ENCODE data around the gene MESP2.

MESP2 gene

DNA sequence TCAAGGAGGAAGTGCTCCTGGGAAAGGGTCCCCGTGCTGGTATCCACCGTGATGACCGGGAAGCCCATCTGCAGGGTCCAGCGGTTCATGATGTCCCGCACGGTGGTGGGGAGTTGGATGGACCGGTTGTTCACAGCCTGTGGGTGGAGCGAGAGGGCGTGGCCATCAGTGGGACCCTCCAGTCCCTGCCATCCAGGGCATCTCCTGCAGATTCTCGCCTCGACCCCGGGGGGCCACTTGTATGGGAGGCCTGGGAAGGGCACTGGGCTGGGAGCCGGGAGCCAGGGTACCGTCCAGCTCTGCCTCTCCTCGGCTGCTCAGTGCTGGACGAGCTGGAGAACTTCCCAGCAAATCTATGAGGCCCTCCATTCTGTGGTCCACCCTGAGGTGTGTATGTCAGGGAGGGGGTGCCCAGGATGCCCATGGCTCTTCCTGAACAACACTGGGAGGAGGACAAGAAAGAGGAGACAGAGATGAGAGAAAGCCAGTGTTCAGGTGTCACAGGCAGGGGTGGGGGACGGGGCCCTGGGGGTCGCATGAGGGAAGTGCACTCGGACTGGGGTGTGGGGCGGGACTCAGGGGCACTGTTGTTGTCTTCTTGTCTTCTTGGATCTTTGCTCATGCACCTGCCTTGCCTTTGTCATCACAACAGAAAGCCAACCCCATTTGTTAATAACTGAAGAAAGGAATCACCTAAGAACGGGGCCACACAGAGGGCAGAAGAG is 25.5 kb downstream of the MESP2 start:
- no peak for DNase-seq (ENCODE audit: low read depth, low spot score)

DNA sequence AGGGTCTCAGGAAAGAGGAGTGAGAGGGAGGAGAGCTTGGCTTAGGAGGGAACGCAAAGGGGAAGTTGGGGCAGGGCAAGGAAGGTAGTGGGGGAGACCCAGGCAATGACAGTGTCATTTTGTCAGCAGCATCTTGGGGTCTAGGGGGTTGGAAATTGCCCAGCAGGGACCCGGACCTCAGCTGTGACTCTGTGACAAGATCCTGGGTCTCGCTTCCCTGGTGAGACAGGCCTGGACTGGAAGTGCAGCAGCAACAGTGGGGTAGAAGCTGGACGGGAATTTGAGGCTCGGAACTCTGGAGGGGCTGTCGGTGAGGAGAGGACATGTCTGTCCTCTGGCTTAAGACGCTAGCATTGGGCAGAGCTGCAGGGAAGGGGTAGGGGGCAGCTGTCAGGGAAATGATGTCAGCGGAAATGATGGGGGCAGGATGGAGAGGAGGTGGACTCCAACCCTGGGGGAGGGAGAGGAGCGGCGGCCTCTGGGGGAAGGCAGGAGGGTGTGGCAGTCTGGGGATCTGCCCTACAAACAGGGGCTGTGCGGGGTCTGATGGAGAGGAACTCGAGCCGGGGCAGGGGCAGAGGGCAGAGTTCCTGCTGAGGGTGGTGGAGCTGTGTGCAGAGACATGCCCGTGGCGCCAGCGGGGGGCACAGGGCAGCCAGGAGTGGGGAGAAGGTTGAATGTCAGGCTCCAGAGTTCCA is 26.2 kb downstream of the MESP2 start:
- DNase-seq (ENCODE audit: low read depth, low spot score): no peak

DNA sequence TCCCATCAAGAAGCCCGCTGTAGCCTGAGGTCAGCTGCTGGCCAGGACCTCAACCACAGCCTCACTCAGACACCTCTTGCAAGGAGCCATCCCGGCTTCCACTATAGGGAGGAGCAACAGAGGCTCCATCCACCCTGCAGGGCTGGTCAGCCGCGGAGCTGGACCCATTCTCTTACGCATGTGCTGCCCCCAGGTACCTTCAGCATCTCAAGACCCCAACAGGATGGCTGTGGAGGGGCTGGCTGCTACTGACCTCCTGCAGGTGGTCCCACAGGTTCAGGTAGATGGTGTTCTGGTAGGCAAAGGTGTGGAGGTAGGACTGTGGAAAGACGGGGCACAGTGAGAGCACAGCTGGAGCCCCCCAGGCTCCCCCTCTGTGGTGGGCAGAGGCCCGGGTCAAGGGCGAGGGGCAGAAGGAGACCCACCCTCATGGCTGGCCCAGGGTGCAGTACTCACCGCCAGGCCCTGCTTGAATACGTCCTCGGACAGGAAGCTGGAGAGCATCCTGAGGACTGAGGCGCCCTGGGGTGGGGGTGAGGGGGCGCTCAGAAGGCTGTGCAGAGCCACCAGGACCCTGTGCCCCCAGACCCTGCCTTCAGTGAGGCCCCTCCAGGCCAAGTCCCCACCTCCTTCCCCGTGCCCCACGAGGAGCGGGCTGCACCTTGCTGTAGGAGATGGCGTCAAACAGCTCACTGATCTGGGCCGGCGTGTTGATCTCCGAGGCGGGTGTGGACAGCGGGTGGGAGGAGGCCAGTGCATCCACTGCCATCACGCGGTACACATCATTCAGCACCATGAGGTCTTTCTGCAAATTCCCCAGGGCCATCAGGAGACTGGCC is 27.1 kb downstream of the MESP2 start:
- no peak for DNase-seq (ENCODE audit: low read depth, low spot score)

DNA sequence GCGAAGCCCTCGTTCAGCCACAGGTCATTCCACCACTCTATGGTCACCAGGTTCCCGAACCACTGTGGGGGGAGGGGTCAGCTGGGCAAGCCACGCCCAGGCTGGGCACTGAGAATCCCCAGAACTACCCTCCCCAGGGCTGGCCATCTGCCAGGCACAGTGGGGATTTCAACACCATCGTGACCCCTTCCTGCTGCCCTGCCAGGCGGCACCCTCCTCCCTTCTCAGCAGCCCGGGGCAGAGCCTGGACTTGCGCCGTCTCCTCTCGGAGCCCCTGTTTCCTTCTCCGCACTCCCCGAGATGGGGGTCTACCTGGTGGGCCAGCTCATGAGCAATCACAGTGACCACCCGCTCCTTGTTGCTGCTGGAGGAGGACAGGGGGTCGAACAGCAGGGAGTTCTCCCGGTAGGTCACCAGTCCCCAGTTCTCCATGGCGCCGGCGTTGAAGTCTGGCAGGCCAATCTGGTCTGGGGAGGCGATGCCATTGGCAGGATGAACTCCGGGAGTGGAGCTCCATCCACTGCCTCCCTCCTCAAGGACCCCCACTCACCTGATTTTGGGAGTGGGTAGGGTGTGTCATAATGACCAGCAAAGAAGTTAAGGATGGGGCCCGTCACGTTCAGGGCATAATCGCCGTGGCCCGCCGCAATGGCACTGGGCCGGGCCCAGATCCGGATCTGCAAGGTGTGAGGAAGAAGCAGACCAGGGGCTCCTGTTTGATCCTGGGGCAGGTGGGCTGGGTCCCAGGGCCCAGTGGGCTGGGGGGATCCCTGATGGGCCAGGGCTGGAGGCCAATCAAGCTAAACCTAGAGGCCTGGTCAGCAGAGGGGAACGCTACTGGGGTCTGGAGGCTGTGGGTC is 28.0 kb downstream of the MESP2 start:
- DNase-seq (ENCODE audit: low read depth, low spot score): no peak

DNA sequence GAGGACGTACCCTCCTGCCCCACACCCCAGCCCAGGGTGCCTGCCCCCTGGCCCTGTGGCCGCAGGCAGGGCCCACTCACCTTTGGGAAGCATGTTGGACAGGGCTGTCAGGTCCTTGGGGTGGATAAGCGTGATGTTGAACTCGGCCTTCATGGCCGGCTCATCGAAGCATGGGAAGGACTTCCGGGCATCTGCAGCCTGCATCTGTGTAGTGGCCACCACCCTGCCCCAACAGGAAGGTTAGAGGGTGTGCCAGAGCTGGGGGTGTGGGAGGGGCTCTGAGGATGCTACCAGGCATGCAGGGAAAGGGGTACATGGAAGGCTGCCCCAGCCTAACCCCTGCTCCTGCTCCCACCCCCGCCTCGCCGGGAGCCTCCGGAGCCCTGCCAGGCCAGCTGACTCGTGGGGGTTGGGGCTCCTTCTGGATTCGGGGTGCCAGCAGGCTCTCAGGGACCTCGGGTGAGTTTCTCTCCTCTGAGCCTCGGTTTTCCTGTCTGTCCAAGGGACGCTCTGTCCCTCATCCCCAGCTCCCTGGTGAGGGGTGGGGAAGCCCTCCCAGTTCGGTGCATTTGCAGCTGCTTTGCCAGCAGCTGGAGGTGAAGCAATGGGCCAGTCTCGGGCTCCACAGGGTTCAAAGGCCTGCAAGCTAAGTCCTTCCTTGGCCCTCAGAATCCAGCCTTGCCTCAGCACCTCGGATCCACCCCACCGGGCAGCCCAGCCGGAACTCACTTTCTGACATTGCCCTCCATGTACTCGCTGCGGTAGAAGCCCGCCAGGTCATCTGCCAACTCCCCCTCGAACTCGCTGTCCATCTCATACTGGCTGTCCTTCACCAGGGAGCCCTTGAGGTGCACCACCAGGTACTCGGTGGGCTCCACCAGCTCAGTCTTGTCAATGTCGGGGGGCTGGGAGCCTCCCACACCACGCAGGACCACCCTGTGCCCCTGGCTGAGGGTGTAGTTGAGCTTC is 29.4 kb downstream of the MESP2 start:
- DNase-seq (ENCODE audit: low read depth, low spot score): no peak

DNA sequence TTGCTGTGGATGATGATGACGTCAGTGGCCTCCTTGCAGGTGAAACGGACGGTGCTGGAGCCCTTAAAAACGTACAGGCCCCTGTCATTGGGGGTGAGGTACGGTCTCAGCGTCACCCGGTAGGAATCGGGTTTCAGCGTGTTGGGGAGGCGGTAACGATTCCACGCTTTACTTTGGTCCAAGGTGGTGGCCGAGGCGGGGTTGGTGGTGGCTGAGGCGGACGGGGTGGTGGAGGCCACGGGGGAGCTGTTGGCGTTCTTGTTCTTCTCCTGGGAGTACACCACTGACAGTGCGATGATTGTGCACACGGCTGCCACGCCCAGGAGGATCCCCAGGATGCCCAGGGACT is 30.1 kb downstream of the MESP2 start:
- no peak for DNase-seq (ENCODE audit: low read depth, low spot score)

DNA sequence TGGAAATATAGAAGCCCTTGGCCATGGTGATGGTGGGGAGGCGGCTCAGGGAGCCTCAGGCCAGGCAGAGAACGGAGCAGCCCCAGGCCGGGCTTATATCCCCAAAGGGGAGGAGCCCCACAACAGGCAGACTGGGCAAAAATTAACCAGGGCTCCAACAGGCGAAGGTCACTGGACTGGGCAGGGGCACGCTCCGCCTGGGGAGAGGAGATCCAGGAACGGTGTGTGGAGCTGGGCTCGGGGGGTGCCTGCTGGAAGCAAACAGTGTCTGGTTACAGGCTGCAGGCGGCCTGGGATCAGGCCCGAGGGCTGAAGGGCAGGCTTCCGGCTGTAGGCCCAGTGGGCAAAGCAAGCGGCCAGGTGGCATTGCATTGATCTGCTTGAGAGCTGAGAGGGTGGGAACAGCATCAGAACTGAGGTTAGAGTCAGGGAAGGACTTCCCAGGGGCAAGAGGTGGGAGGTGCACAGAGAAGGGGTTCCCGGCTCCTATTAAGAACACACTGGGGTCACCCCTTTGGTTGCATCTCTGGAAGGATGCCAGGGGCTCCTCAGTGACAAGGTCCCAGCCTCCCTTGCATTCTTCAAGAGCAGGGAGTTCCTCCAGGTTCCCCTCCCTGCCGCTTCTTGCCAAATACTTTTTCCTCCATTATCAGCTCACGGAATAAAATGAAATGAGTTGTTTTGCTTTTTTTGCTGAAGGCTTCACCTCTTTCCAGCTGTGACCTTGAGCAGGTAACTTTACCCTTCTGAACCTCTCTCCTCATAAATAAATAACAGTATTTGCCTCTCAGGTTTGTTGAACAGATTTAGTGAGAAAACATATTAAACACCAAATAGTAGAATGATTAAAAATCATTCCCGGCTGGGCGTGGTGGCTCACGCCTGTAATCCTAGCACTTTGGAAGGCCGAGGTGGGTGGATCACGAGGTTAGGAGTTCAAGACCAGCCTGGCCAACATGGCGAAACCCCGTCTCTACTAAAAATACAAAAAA is 30.7 kb downstream of the MESP2 start:
- DNase-seq (ENCODE audit: low read depth, low spot score): no peak

DNA sequence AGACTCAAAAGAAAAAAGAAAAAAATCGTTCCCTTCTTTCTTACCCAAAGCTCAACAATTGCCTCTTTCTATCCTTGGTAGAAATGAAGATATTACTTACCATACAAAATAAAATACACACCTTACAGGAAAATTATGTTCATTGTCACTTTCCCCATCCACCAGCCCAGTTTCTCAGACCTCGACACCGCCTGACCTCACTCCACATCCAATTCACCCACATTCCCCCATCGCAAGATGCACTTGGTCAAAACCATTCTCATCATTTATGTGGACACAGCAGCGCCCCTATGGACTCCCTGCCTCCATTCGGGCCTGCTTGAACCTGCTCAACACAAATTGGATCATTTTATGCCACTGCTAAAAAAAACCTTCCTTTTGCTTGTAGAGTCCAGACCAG is 31.6 kb downstream of the MESP2 start:
- no peak for DNase-seq (ENCODE audit: low read depth, low spot score)

DNA sequence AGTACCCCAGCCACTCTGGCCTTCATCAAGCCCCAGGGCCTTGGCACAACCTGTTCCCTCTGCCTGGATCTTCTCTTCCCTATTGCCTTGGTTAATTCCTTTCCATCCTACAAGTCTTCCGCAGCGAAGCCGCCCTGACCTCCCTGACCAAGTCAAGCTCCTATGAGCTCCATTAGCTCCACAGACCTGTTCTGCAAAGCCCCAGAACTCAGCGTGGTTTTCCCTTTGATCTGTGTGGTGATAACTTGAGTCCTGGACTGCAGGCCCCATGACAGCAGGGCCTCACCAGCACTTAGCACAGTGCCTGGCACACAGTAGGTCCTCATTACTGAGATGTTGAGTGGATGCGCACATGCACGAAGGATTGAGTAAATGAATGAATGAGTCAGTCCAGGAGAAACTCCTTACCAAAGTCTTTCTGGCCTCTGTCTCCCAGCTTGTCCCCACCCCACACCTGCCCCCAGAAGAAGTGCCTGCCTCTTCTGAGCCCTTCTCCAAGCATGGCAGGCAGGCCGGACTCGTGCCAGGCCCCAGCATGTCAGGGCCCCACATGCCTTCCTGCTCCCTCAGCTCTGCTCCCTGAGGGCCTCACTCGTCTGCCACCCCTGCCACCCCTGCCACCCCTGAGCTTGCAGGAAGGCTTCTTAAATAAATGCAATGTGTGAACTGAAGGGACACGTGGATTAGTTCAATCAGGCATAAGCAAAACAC is 32.2 kb downstream of the MESP2 start:
- no peak for DNase-seq (ENCODE audit: low read depth, low spot score)

DNA sequence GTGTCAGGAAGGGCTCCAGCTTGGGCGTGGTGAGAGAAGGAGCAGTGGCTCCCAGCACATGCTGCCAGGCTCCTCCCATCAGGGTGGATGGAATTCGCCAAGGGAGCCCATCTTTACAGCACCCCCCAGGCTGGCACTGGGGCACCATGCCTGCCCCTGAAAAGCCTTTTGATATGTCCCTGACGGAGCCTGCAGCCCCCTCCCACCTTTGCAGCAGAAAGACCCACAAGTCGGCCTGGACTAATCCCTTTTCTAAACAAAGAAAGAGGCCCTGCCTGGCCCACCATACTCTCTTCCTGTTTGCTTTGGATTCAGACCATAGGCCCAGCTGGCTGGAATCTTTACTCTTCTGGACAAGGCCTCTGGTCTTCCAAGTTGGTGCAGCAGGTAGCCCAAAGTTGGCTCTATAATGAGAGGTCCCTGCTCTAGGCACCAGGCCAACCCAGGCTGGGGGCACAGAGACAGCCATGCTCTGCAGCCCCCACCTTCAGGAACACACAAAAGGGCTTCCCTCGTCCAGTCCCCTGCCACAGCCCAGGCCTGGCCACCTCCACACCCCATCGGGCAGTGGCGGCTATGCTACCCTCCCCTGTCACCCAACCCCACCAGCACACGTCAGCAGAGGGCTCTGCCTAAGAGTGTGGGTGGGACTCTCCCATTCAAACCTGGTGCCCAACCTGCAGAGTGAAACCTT is 33.1 kb downstream of the MESP2 start:
- no peak for DNase-seq (ENCODE audit: low read depth, low spot score)

DNA sequence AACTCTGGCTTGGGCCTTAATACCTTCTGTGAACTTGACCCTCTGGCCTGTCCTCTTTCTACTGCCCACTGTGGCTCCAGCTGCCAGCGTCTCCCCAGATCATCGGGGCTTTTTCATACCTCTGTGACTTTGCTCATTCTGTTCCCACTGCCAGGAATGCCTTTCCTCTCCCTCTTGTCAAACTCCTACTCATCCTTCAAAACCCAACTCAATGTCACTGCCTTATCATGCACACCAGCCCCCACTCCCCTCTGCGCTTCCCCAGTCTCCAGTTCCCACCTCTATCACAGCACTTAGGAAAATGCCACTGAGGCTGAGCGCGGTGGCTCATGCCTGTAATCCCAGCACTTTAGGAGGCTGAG is 33.6 kb downstream of the MESP2 start:
- no peak for DNase-seq (ENCODE audit: low read depth, low spot score)

DNA sequence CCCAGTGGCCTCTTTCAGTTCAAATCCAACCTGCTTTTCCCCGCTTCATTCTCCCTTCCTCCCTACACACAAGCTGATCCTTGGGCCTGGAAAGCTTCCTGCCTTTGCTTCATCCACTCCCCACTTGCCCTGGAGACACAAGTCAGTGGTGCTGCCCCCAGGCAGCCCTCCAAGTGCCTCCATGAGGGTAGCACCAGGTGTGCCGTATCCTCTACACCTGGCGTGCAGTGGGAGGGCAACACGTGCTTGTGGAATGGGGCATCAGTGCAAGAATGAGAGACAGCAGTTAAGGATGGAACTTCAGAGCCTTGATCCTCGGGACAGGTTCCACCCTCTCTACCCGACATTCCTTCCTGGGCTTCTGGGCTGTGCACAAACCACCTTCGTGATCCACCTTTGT is 34.7 kb downstream of the MESP2 start:
- DNase-seq (ENCODE audit: low read depth, low spot score): no peak

DNA sequence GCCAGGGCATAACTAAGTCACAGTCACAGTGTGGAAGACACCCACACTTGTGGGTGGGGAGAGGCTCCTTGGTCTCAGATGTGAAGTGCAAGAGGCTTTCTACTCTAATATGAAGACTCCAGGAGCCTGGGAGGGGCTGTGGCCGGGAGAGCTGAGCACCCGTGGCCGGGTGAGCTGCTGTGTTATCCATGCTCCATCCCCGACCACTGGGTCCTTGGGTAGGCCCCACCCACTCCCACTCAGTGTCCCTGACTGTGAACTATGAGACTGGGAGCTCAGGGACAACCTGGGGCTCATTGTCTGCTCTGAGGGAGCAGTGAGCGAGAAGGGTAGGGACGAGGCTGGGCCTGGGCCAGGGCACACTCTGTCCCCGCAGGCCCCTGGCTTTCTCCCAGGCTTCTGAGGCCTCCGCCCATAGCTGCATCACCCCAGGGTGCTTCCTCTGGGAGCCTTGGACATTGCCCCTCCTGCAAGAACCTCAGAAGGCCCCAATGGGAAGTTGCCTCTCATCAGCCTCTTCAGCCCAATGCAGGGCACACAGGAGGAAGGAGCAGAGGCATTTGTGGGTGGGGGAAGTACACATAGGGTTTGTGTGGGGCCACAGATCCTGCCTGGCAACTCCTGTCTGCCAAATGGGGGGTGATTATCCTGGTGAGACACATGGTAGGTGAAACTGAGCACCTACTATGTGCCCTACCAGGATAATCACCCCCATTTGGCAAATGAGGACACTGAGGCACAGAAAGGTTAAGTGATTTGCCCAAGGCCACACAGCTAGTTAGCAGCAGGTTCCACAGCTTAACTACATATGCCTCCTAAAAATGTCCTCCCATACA is 36.1 kb downstream of the MESP2 start:
- DNase-seq (ENCODE audit: low read depth, low spot score): no peak

DNA sequence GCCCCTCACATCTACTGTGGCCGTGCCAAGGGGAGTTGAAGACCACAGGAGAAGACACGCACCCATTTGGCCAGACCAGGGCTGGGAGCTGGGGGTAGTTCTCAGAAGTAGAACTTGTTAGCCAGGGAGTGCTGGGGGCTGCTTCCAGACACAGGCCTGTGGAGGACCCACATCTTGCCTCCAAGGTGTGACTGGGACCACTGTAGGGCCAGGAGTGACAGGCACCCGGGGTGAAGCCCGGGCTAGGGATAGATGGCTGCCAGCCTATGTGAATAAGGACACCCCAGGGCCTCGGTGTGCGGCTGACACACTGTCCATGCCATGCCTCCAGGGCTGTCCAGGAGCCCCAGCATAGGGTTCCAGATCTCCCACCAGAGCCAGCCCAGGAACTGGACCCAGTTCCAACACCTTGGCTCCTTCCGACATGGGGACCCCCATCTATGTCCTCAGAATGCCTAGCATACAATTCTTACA is 36.8 kb downstream of the MESP2 start:
- no peak for DNase-seq (ENCODE audit: low read depth, low spot score)

DNA sequence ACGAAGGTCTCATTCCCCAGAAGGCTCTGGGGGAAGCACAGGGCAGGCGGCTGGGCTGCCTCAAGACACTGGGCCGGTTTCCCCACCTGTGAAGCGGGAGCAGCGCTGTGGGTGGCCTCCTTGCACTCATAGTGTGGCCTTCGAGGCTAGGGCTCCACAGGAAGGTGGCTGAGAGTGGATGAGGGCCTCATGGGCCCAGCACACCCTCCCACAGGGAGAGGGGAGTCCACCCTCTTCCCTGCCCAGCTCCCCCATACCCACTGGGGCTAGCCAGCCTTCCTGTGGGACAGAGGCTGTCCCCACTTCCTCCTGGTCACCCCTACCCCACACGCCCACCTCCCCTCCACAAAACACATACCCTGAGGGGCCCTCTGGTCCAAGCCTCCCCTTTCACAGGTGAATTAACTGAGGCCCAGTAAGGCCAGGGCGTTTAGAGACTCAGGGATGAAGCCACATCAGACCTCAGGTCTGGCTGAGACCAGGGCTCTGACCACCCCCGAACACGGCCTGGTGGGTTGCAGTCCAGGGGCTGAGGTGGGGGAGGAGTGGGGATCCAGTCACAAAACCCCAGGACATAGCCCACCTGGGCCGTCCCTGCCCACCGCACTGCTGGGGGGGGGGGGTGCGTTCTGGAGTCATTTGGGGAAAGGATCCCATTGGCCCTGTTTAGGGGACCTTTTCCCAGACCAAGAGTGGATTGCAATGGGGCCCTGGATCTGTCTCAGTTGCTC is 37.4 kb downstream of the MESP2 start:
- no peak for DNase-seq (ENCODE audit: low read depth, low spot score)

DNA sequence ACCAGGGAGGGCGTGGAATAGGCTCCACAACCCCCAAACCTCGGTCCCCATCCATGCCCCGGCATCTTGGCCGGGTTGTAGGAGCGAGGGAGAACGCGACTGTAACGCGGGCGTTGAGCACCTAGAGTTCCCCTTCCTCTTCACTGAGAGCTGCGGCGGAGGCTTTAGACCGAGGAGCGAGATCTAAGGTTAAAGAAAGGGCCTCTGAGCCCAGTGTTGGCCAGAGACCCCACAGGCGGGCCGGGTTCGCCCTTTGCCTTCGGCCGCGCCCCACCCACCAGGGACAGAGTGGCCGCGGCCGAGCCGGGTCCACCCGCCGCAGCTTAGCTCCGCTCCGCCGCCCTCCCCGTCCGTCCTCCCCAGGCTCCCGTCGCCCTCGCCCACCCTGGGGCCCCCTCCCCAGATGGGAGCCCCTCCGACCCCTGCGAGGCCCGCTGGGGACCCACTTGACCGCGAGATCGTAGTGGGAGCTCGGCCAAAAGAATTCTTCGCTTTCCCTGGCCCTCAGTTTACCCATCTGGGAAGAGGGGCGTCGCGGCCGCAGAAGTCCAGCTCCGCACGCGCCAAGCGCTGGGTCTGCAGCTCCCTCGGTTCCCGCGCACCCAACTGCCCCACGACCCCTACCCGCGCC is 38.1 kb downstream of the MESP2 start:
- no peak for DNase-seq (ENCODE audit: low read depth, low spot score)
